AG04449 (cell line): ENCODE measurements around the gene GPR107.

Experiments
- CTCF ChIA-PET: fragments of 350-600 bp; formaldehyde crosslinking; extraction: SDS; loops from one replicate; lab custom pipeline; 2021; ENCODE audit warnings: antibody characterized with exemption; lab: Yijun Ruan, JAX
- POLR2A ChIA-PET: fragments of 400-600, 350-600 bp; formaldehyde crosslinking; extraction: SDS; loops from one replicate; lab custom pipeline; 2020; ENCODE audit warnings: antibody characterized with exemption, inconsistent platforms; lab: Yijun Ruan, JAX
- DNase-seq: peaks from one replicate; pipeline ENCODE4 v3.0.0-alpha.2; 2010; ENCODE audit warnings: low read depth, low spot score
- H3K4me3 ChIP-seq: 2 replicates; pipeline ENCODE4 v1.5.1; 2011; ENCODE audit warnings: low read depth, mild to moderate bottlenecking, control low read depth, low read length
- TF ChIP-seq, protein P1 (sequence below): IDR thresholded peaks from one replicate; pipeline ENCODE4 v1.5.1; 2011; ENCODE audit warnings: mild to moderate bottlenecking, moderate library complexity, low read length, control low read depth, inconsistent platforms; ENCODE audit not compliant: insufficient read depth; ENCODE audit errors: missing control alignments

GPR107 gene

DNA sequence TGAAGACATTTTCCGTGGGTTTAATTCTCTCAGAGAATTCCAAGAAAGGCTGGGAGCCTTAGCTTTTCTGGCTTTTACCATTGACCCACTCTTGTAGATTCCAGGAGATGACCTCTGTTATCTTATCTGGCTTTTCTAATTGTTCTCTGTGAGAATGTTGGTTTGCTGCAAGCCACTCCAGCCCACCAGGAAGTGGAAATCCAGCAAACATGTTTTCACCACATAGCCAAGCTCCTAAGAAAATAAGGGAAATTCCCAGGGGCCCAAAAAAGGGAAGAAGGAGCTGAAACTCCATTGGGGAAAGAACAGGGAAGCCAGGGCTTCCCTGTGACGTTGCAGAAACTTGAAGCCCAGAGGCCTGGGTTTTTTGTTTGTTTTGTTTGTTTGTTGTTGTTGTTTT lies 19.7 kb downstream of the GPR107 start:
- ChIA-PET POLR2A (interaction anchor here (0.6 kb wide), 1 partner anchor 135 kb away, joined by 3 read pairs; no protein-coding TSS in a partner anchor), CTCF (no interaction called here)
- no peak overlapping the region for H3K4me3 ChIP-seq
- TF ChIP-seq, protein P1, sequence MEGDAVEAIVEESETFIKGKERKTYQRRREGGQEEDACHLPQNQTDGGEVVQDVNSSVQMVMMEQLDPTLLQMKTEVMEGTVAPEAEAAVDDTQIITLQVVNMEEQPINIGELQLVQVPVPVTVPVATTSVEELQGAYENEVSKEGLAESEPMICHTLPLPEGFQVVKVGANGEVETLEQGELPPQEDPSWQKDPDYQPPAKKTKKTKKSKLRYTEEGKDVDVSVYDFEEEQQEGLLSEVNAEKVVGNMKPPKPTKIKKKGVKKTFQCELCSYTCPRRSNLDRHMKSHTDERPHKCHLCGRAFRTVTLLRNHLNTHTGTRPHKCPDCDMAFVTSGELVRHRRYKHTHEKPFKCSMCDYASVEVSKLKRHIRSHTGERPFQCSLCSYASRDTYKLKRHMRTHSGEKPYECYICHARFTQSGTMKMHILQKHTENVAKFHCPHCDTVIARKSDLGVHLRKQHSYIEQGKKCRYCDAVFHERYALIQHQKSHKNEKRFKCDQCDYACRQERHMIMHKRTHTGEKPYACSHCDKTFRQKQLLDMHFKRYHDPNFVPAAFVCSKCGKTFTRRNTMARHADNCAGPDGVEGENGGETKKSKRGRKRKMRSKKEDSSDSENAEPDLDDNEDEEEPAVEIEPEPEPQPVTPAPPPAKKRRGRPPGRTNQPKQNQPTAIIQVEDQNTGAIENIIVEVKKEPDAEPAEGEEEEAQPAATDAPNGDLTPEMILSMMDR = no peak
- no peak for DNase-seq

DNA sequence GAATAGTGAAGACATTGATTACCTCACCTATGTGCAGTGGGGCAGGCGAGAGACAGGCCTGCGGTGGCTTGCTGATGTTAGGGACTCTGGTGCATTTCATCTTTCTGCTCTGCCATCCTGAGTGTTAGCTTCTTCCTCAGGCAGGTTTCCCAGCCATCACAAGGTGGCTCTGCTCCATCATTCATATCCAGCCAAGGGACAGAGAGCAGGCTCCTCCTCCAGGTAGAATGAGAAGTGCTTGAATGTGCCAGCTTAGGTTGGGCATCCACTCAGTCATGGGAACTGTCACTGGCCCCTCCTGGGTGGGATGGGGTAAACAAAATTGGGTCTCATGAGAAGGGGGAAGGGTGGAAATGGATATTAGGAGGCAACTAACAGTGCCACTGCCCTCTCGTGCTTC lies 24.8 kb downstream of the GPR107 start:
- CTCF ChIA-PET = interaction anchor here (1.3 kb wide), 1 partner anchor 158 kb away, joined by 4 read pairs; no protein-coding TSS in a partner anchor
- TF ChIP-seq, protein P1 = no peak
- DNase-seq = no peak

DNA sequence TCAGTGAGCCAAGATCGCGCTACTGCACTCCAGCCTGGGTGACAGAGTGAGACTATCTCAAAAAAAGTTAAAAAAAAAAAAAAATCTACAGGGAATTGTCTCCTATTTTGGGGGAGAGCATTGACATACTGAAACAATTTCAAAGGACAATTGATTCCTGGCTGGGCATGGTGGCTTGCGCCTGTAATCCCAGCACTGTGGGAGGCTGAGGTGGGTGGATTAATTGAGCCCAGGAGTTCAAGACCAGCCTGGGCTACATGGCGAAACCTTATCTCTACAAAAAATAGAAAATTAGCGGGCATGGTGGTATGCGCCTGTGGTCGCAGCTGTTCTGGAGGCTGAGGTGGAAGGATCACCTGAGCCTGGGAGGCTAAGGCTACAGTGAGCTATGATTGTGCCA lies 30.6 kb downstream of the GPR107 start:
- TF ChIP-seq, protein P1 = no peak
- CTCF ChIA-PET = interaction anchor here (1.2 kb wide), 1 partner anchor 159 kb away, joined by 3 read pairs; no protein-coding TSS in a partner anchor
- no peak overlapping the region for H3K4me3 ChIP-seq
- POLR2A ChIA-PET = no interaction called here
- no peak for DNase-seq

More for the DNA sequence above, 24.8 kb downstream of the GPR107 start:
- POLR2A ChIA-PET = no interaction called here
- H3K4me3 ChIP-seq = no peak overlapping the region

DNA sequence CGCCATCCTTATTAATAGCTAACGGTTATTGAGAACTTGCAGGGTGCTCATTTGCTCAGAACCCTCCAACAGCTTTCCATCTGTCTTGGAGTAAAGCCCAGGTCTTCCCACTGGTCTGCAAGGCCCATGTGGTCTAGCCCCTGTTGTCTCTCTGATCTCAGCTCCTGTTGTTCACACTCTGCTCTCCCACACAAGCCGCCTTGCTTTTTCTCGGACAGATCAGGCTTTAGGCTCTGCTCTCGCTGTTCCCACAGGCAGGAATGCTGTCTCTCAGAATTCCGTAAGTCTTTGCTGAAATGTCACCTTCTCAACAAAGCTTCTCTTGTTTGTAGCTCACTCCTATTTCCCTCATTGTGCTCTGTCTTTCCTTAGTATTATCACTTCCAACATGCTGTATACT lies 34.3 kb downstream of the GPR107 start:
- no peak for DNase-seq
- TF ChIP-seq, protein P1 = no peak
- POLR2A ChIA-PET = no interaction called here
- no peak overlapping the region for H3K4me3 ChIP-seq
- CTCF ChIA-PET = interaction anchor here (0.7 to 1.7 kb wide), 5 partner anchors 12 to 20 kb away, joined by 3 to 4 read pairs (median 3); no protein-coding TSS in a partner anchor

DNA sequence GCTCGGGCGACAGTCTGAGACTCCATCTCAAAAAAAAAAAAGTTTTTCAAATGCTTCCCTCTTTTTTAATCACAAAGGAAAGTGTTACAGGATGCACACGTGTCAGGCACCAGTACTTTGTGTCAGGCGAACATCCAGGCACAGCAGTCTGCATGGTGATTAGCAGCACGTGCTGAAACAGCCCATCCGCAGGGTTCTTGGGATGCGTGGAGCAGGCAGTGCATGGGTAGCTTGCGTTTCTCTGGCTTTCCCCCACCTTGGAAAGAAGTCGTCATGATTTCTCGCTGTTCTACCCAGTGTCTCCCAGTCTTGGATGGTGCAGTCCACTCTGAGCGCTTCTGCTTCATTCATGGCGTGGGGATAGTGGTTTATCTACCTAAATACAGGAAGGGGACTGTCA lies 35.4 kb downstream of the GPR107 start:
- ChIA-PET CTCF (interaction anchor here (0.6 to 2.7 kb wide), 3 partner anchors 18 to 203 kb away, joined by 3 to 12 read pairs (median 5); no protein-coding TSS in a partner anchor), POLR2A (no interaction called here)
- TF ChIP-seq, protein P1 = no peak
- H3K4me3 ChIP-seq = no peak overlapping the region
- no peak for DNase-seq

DNA sequence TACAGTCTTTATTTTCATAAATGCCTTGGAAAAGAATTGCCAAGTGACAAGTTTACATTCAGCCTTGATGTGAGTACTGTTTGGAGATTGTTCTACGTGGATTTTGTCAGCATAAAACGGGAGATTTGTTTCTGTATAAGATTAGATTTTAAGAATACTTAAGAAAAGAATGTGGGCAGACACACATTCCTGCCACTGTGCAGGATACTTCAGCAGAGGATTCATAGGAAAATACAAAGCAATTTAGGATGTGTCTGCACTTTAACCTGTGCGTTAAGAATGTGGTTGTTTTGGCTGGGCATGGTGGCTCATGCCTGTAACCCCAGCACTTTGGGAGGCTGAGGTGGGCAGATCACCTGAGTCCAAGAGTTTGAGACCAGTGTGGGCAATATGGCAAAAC lies 37.2 kb downstream of the GPR107 start:
- TF ChIP-seq, protein P1 = no peak
- ChIA-PET CTCF (interaction anchor here (1.0 to 2.7 kb wide), 3 partner anchors 16 to 205 kb away, joined by 3 to 12 read pairs (median 5); no protein-coding TSS in a partner anchor), POLR2A (no interaction called here)
- DNase-seq = no peak
- no peak overlapping the region for H3K4me3 ChIP-seq
